SK-N-SH treated with all-trans-retinoic acid at 6 μM for 48 hours (cell line): ENCODE data around the gene NOXA1.

Experiments
- ATAC-seq: fragments of 200-7000 bp; cut with Tn5 transposase; 3 replicates; pipeline ENCODE4 v1.9.1; 2020; ENCODE audit warnings: mild to moderate bottlenecking, moderate library complexity
- ARNTL ChIP-seq: fragments of 450-650 bp; formaldehyde crosslinking; IDR thresholded peaks from 2 replicates; pipeline ENCODE4 v1.5.0; 2020; ENCODE audit warnings: low read depth, mild to moderate bottlenecking, moderate library complexity, borderline replicate concordance
- CSDC2 ChIP-seq: fragments of 250-450 bp; sonication (Bioruptor Pico); IDR thresholded peaks from 2 replicates; pipeline ENCODE4 v1.5.0; 2020; ENCODE audit warnings: mild to moderate bottlenecking, moderate library complexity
- ESRRG ChIP-seq: fragments of 250-450 bp; sonication (Bioruptor Pico); IDR thresholded peaks from 2 replicates; pipeline ENCODE4 v1.6.1; 2021; ENCODE audit warnings: mild to moderate bottlenecking
- GLIS3 ChIP-seq: fragments of 250-450 bp; sonication (Bioruptor Pico); IDR thresholded peaks from 2 replicates; pipeline ENCODE4 v1.5.0; 2020; ENCODE audit warnings: mild to moderate bottlenecking, moderate library complexity
- ISL1 ChIP-seq: fragments of 250-450 bp; sonication (Bioruptor Pico); IDR thresholded peaks from 2 replicates; pipeline ENCODE4 v2.1.2; 2022; ENCODE audit warnings: mild to moderate bottlenecking, moderate library complexity
- OSR1 ChIP-seq: fragments of 250-450 bp; sonication (Bioruptor Pico); IDR thresholded peaks from 2 replicates; pipeline ENCODE4 v1.8.0; 2022; ENCODE audit warnings: moderate library complexity, mild to moderate bottlenecking, inconsistent platforms
- PPARA ChIP-seq: fragments of 250-450 bp; sonication (Bioruptor Pico); IDR thresholded peaks from 2 replicates; pipeline ENCODE4 v1.5.0; 2020; ENCODE audit warnings: mild to moderate bottlenecking, borderline replicate concordance
- RARB ChIP-seq: fragments of 250-450 bp; sonication (Bioruptor Pico); IDR thresholded peaks from 2 replicates; pipeline ENCODE4 v1.8.0; 2021; ENCODE audit warnings: mild to moderate bottlenecking, moderate library complexity
- TCF4 ChIP-seq: fragments of 250-450 bp; sonication (Bioruptor Pico); IDR thresholded peaks from 2 replicates; pipeline ENCODE4 v1.8.0; 2021; ENCODE audit warnings: mild to moderate bottlenecking, moderate library complexity, borderline replicate concordance
- TOX ChIP-seq: fragments of 250-450 bp; sonication (Bioruptor Pico); IDR thresholded peaks from 2 replicates; pipeline ENCODE4 v1.8.0; 2021; ENCODE audit warnings: mild to moderate bottlenecking, moderate library complexity, borderline replicate concordance
- ZFP30 ChIP-seq: fragments of 450-650 bp; formaldehyde crosslinking; IDR thresholded peaks from 2 replicates; pipeline ENCODE4 v1.5.0; 2022; ENCODE audit warnings: mild to moderate bottlenecking, moderate library complexity
- ZNF70 ChIP-seq: fragments of 450-650 bp; formaldehyde crosslinking; IDR thresholded peaks from 2 replicates; pipeline ENCODE4 v1.5.0; 2020; ENCODE audit warnings: mild to moderate bottlenecking, moderate library complexity
- TF ChIP-seq, protein P1 (sequence below): fragments of 250-450 bp; sonication (Bioruptor Pico); IDR thresholded peaks from 2 replicates; pipeline ENCODE4 v1.8.0; 2020; ENCODE audit warnings: mild to moderate bottlenecking, moderate library complexity, borderline replicate concordance
- TF ChIP-seq, protein P2 (sequence below): fragments of 250-450 bp; sonication (Bioruptor Pico); IDR thresholded peaks from 2 replicates; pipeline ENCODE4 v1.8.0; 2021; ENCODE audit warnings: low read depth, mild to moderate bottlenecking, moderate library complexity, borderline replicate concordance
- TF ChIP-seq, protein P3 (sequence below): fragments of 250-450 bp; sonication (Bioruptor Pico); IDR thresholded peaks from 2 replicates; pipeline ENCODE4 v1.5.1; 2021; ENCODE audit warnings: mild to moderate bottlenecking, moderate library complexity
- TF ChIP-seq, protein P4 (sequence below): fragments of 250-450 bp; sonication (Bioruptor Pico); IDR thresholded peaks from 2 replicates; pipeline ENCODE4 v1.5.1; 2020; ENCODE audit warnings: low read depth, mild to moderate bottlenecking, moderate library complexity
- TF ChIP-seq, protein P5 (sequence below): fragments of 250-450 bp; sonication (Bioruptor Pico); IDR thresholded peaks from 2 replicates; pipeline ENCODE4 v1.5.0; 2020; ENCODE audit warnings: mild to moderate bottlenecking, moderate library complexity

NOXA1 gene

DNA sequence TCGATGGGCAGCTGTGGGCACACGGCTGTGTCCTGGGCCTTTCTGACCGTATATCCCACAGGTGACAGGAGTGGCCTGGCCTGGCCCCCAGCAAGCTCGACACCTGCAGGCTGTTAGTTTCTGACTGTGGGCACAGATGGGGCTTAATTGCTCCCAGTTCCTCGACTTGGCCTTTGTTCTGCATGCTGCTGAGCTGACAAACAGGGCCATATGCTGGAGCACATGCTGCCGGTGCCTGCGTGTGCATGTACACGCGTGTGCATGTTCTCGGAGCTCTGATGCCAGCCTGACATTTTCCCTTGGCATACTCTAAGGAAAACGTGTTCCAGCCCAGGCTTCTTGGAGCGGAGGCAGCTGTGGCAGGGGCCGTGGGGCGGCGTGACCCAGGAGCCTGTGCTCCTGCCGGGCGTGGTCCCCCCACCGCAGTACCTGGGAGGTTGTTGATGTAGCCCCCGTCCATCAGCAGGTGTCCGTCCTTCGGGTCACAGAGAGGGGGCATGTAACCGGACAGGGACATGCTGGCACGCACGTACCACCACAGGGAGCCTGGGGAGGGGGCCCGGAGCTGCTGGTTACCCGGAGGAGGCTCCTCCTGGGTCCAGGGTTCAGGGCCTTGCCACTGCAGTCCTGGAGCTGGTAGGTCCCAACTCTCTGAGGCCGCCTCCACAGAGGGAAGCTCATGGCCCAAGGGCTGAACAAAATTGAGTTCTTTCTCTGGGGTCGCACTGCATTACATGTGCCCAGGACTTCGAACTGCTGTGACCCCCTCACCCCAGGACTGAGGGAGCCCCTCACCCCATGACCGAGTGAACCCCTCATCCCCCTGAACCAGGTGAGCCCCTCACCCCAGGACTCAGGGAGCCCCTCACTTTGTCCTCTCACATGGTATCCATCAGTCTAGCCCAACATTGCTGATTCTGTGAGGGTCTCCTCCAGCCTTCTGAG, 40.1 kb downstream of the NOXA1 start:
- TF ChIP-seq GLIS3 (no peak), ARNTL (no peak), ESRRG (CRISPR knock-in tag) (no peak), TOX (no peak)
- TF ChIP-seq, protein P1, sequence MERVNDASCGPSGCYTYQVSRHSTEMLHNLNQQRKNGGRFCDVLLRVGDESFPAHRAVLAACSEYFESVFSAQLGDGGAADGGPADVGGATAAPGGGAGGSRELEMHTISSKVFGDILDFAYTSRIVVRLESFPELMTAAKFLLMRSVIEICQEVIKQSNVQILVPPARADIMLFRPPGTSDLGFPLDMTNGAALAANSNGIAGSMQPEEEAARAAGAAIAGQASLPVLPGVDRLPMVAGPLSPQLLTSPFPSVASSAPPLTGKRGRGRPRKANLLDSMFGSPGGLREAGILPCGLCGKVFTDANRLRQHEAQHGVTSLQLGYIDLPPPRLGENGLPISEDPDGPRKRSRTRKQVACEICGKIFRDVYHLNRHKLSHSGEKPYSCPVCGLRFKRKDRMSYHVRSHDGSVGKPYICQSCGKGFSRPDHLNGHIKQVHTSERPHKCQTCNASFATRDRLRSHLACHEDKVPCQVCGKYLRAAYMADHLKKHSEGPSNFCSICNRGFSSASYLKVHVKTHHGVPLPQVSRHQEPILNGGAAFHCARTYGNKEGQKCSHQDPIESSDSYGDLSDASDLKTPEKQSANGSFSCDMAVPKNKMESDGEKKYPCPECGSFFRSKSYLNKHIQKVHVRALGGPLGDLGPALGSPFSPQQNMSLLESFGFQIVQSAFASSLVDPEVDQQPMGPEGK (CRISPR knock-in tag) = no peak
- TF ChIP-seq, protein P2, sequence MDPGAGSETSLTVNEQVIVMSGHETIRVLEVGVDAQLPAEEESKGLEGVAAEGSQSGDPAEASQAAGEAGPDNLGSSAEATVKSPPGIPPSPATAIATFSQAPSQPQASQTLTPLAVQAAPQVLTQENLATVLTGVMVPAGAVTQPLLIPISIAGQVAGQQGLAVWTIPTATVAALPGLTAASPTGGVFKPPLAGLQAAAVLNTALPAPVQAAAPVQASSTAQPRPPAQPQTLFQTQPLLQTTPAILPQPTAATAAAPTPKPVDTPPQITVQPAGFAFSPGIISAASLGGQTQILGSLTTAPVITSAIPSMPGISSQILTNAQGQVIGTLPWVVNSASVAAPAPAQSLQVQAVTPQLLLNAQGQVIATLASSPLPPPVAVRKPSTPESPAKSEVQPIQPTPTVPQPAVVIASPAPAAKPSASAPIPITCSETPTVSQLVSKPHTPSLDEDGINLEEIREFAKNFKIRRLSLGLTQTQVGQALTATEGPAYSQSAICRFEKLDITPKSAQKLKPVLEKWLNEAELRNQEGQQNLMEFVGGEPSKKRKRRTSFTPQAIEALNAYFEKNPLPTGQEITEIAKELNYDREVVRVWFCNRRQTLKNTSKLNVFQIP (CRISPR knock-in tag) = no peak
- no peak for ATAC-seq

DNA sequence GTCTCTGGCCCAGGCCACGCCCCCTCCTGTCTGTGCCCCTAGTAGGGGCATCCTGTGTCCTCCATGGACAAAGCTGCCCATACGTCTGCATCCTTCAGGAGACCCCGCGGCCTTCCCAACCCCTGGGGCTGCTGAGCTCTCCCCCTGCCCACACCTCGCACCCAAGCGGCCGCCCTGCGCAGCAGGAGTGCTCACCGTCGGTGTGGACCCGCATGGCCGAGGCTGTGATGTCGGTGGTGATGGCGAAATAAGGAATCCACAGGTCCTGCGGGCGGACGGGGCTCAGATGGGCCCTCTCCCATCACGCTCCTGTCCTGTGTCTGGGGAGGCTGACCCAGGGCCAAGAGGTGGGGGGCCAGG, 40.7 kb downstream of the NOXA1 start:
- no peak for ATAC-seq
- TF ChIP-seq TCF4 (CRISPR knock-in tag) = no peak
- TF ChIP-seq ZNF70 (CRISPR knock-in tag) = no peak
- TF ChIP-seq, protein P3, sequence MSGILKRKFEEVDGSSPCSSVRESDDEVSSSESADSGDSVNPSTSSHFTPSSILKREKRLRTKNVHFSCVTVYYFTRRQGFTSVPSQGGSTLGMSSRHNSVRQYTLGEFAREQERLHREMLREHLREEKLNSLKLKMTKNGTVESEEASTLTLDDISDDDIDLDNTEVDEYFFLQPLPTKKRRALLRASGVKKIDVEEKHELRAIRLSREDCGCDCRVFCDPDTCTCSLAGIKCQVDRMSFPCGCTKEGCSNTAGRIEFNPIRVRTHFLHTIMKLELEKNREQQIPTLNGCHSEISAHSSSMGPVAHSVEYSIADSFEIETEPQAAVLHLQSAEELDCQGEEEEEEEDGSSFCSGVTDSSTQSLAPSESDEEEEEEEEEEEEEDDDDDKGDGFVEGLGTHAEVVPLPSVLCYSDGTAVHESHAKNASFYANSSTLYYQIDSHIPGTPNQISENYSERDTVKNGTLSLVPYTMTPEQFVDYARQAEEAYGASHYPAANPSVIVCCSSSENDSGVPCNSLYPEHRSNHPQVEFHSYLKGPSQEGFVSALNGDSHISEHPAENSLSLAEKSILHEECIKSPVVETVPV = no peak
- TF ChIP-seq, protein P1 (CRISPR knock-in tag) = no peak
- TF ChIP-seq ARNTL = no peak
- no peak for TF ChIP-seq TOX
- no peak for TF ChIP-seq ISL1
- TF ChIP-seq, protein P4, sequence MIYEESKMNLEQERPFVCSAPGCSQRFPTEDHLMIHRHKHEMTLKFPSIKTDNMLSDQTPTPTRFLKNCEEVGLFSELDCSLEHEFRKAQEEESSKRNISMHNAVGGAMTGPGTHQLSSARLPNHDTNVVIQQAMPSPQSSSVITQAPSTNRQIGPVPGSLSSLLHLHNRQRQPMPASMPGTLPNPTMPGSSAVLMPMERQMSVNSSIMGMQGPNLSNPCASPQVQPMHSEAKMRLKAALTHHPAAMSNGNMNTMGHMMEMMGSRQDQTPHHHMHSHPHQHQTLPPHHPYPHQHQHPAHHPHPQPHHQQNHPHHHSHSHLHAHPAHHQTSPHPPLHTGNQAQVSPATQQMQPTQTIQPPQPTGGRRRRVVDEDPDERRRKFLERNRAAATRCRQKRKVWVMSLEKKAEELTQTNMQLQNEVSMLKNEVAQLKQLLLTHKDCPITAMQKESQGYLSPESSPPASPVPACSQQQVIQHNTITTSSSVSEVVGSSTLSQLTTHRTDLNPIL = no peak
- TF ChIP-seq CSDC2 (CRISPR knock-in tag) = no peak
- TF ChIP-seq, protein P2 (CRISPR knock-in tag) = no peak
- TF ChIP-seq GLIS3 = no peak
- TF ChIP-seq, protein P5, sequence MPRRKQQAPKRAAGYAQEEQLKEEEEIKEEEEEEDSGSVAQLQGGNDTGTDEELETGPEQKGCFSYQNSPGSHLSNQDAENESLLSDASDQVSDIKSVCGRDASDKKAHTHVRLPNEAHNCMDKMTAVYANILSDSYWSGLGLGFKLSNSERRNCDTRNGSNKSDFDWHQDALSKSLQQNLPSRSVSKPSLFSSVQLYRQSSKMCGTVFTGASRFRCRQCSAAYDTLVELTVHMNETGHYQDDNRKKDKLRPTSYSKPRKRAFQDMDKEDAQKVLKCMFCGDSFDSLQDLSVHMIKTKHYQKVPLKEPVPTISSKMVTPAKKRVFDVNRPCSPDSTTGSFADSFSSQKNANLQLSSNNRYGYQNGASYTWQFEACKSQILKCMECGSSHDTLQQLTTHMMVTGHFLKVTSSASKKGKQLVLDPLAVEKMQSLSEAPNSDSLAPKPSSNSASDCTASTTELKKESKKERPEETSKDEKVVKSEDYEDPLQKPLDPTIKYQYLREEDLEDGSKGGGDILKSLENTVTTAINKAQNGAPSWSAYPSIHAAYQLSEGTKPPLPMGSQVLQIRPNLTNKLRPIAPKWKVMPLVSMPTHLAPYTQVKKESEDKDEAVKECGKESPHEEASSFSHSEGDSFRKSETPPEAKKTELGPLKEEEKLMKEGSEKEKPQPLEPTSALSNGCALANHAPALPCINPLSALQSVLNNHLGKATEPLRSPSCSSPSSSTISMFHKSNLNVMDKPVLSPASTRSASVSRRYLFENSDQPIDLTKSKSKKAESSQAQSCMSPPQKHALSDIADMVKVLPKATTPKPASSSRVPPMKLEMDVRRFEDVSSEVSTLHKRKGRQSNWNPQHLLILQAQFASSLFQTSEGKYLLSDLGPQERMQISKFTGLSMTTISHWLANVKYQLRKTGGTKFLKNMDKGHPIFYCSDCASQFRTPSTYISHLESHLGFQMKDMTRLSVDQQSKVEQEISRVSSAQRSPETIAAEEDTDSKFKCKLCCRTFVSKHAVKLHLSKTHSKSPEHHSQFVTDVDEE (CRISPR knock-in tag) = no peak
- TF ChIP-seq ZFP30 (CRISPR knock-in tag) = no peak
- TF ChIP-seq OSR1 = no peak
- no peak for TF ChIP-seq RARB
- TF ChIP-seq ESRRG (CRISPR knock-in tag) = no peak
- TF ChIP-seq PPARA (CRISPR knock-in tag) = no peak
